NCI-H460 (cell line): Measurements from ENCODE around the gene FMN2. TPM values are rescaled to one million over a fixed set of nuclear protein-coding genes. Genes with fewer than 3 reads are reported as not detected.
"Not testable (repeated sequence)": the region's sequence is repeated elsewhere in the genome, so short reads cannot be mapped to it uniquely, and the experiment has no call there.

Experiments used
- DNase-seq: peaks from one replicate; pipeline ENCODE4 v3.0.0-alpha.2; 2016; ENCODE audit warnings: low read depth; ENCODE audit errors: extremely low read depth
- total RNA-seq: library from RNA; depleted of rRNA; stranded (reverse); fragments of >200 nt; shearing (Covaris generic); gene quantifications from 2 replicates; pipeline ENCODE4 v1.2.3, GENCODE V29; 2014

Gene FMN2
- total RNA-seq, 1 experiment from 2014 or later = 6.4 TPM

DNA sequence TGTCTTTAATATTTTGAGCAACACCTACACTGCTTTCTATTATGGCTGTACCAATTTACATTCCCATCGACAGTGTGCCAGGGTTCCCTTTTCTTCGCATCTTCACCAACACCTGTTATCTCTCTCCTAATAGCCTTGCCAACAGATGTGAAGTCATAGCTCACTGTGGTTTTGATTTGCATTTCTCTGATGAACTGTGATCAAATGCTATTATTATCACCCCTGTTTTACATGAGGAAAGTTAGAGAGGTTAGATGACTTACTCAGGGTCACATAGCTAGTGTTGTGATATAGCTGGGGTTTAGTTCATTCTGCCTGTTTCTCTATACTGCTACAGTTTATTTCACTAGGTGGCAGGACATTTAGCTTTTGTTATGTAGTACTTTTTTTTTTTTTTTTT is 204.1 kb downstream of the FMN2 start:
- DNase-seq = no peak

DNA sequence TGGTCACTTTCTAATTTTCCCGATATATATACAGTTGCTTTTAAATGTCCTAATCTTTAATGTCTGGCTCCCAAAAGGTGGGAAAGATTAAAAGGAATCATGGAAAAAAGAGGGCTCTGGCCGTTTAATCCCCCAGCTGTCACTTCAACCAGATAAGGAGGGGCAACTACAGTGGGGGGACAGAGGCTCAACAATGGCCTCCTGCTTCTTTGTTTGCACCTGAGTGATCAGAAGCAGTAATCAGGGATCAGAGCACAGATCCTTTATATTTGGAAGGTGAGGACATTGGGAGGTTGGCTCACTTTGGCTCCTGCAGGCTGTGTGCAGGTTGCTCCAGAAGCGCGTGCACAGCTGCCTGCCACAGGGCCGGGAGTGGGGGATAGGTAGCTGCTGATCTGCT is 212.8 kb downstream of the FMN2 start:
- DNase-seq = no peak

DNA sequence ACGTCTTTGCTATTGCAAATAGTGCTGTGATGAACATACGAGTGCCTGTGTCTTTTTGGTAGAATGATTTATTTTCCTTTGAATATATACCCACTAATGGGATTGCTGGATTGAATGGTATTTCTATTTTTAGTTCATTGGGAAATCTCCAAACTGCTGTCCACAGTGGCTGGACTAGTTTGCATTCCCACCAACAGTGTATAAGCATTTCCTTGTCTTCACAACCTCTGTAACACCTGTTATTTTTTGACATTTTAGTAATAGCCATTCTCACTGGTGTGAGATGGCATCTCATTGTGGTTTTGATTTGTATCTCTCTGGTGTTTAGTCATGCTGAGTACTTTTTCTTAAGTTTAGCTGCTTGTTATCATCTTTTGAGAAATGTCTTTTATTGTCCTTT is 215.0 kb downstream of the FMN2 start:
- DNase-seq = no peak

DNA sequence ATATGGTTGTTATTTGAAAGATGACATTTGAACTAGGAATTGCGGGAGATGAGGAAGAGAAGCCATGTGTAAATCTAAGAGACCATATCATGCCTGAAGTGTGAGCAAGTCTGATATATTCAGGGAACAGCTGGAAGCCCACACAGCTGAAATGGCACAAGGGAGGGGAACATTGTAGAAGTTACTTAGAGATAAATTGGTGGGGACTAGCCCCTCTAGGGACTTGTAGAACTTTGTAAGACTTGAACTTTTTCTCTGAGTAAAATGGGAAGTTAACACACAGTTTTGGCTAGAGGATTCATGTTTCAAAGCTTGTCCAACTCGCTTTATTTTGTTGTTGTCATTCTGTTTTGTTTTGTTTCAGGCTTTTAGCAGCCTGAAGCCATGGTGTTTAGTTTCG is 216.4 kb downstream of the FMN2 start:
- DNase-seq = no peak

DNA sequence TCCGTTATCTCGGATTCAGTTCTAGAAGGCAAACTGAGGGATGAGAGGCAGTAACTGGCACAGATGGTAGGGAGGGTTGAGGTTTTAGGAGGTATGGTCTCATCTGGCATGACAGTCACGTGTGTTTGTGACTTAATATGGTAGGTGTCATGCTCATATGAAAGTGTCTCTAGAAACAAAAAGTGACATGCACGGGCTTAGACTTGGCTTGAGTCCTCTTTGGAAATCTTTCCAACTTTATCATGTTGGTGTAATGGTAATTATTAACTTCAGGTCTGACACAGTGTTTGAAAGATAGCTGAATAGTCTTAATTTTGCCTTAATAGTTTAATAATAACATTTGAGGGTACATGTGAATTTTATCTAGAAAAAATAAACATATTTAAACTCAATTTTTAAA is 218.1 kb downstream of the FMN2 start:
- DNase-seq = no peak

DNA sequence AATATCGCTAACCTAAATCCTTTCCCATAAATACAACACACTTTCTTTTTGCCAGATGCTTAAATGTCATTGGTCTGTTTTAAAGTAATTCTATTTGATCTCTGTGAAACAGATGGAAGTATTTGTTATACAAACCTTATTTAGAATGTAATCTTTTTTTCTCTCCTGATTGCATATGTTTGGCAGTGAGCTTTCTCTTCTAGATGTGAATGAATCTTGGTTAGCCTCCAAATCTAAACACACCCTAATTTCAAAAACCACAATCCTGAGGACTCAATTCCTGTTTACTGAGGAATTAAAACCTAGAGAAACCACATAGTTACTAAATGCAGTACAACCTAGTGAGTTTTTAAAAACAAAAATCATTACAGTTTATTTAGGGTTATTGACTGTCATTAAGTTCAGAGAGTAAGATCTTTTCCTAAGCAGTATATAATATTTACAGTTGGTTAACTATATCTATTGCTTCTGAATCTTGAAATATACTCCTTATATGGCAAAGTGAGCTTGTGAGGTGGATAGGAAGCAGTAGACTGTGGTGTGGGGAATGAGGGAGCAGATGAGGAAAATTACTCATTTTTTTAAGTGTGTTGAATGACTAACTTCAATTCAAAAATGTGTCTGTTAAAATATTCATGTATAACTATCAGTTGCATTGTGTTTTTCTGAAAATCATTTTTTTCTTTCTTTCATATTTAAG is 218.7 kb downstream of the FMN2 start:
- peak; percentile 24 for DNase-seq

DNA sequence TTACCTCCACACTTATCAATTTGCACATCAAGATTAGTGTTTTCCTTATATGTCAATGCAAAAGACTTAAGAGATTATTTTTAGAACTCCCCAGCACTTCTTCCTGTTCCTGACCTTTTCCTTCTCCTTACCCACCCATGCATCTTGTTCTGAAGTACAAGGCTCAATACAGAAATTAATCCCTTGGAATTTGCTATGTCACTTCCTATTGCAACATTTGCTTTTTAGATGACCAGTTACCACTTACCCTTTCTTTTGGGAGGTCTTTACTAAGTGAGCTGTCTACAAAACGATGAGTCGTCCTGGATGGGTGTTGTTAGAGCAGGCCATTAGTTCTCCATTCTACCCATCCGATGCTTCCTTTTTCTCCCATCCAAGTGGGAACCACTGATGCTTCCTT is 221.2 kb downstream of the FMN2 start:
- peak; percentile 89 for DNase-seq

DNA sequence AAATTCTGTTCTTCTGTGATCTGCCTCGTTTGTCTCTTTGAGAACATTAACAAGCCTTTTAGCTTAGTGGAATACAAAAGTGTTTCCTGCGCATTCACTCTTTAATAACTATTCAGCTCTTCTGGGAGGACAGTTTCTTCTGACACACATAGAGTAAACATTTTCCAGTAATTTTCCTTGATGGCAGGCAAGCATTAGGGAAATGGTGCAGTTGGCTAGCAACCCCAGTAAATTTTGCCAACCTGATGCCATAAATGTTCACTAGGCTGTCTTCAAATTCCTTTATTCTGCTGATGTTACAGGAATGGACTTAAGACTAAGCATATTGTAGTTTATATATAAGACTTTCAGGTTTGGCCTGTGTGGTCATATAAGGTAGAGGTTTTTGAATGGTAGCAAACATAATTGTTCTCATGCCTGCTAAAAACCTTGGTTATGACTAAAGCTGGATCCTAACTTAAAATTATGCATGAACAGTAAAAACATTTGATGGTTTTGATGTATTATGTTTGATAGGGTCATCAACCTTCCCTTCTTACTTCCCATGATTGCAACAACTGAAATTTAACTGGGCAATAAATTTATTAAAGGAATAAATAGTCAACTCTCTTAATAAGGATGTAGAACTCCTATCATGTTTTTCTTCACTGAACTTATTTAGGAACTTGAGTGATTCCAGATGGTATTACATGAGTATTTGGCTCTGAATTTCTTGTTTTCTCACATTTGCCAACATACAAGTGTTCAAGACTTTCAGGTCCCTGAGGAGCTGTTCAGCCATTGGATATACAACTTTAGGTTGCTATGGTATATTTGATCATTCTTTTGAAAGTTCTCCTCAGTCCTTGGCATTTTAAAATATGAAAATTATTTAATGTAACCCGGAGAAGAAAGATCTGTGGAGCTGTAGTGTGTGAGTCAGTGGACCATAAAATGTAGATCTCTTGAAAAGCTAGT is 223.4 kb downstream of the FMN2 start:
- no peak for DNase-seq

DNA sequence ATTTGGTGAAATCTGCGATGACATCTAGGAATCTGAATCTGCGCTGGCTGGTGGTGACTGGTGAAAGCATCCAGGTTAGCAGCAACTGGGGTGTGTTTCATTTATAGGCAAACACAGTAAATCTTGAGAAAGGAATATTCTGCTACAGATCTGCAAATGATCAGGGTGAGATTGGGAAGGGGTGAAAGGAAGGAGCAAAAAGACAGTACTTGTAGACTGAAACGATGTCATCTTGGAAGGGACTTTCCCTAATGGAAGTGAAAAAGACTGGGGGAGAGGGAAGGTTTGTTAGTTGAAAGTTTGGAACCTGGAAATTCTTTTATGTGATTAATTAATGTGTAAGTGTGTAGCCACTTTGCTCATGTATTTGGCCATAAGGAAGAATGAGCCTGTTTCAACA is 228.3 kb downstream of the FMN2 start:
- no peak for DNase-seq

DNA sequence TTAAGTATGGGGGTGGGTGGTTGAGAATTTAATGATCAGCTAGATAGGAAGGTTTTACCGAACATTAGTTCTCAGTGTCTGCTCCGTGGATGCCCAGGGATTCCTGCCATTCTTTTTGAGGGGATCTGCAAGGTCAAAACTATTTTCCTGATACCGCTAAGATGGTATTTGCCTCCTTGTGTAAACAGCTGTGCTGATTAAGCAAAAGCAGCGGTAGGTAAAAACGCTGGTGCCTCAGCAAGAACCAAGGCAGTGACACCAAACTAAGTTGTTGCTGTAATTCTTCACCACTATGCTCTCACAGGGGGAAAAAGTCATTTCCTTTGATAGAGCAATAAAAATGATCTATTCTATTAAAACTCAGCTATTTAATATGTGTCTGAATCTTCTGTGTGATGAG is 229.0 kb downstream of the FMN2 start:
- no peak for DNase-seq

DNA sequence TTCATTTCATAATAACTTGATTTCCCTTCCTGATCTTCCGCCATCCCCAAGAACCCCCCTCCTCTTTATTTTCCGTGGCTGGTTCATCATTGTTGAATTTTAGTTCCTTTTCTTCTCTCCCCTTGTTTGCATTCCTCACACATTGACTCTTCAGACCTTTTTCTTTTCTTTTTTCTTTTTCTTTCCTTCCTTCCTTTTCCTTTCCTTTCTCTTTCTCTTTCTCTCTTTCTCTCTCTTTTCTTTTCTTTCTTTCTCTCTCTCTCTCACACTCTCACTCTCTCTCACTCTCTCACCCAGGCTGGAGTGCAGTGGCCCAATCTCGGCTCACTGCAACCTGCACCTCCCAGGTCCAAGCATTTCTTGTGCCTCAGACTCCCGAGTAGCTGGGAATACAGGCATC is 231.3 kb downstream of the FMN2 start:
- no peak for DNase-seq

DNA sequence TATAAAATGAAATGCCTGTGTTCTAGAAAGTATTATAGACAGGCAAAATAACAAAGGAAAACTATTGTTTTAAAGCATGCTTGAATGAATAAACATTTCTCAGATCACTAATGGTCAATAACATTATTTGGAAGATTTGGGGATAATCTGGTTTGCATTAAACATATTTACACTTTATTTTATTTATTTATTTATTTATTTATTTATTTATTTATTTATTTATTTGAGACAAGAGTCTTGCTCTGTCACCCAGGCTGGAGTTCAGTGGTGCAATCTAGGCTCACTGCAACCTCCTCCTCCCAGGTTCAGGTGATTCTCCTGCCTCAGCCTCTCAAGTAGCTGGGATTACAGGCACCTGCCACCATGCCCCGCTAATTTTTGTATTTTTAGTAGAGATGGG is 236.7 kb downstream of the FMN2 start:
- not testable (repeated sequence) for DNase-seq

DNA sequence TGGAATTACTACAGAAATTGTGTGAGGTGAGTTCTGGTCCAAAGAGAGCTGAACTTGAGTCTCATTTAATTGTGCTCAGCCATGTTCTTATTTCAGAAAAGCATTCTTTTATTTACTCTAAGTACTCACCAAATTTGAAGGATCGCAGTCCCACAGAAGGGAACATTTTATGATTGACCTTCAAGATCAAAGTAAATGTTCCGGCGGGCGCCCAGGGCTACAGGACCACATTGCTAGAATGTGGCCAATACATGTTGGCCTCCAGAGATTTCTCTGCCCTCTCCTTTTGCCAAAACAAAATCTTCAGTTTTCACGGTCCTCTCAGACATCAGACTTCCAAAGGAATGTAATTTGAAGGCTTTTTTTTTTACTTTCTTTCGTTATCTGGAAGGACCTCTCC is 237.8 kb downstream of the FMN2 start:
- no peak for DNase-seq

DNA sequence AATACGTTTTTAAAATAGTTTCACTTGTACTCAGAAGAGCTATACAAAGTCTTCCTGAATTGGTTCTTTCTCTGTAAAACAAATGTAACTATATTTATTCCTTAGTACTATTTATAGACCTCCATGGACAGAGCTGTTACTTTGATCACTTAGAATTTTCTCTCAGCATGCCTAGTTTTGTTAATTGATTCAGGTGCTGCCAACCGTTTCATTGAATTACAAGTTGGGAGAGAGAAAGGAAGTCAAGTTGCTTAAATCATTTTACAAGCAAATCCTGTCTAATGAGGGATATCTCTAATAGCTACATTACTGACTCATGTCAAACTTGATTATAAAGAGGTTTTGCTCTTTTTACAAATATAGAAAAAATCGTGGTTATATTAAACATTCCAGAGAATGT is 241.0 kb downstream of the FMN2 start:
- no peak for DNase-seq

DNA sequence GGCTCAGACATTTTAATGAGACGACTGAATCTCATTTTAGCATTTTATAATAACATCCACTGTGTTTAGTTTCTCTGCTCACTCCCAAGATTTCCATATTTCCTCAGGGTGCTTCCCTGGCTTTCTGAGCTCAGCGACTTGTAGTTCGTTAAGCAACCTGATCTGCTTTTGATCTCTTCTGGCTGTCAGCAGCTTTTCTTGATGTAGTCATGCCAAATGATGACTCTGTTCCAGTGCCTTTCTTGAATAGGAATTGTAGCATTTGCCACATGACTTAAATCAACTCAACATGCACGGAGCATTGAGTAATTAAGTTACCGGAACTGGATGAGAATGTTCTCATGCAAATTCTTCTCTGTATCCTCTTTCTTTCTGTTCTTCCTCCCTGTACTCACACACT is 246.1 kb downstream of the FMN2 start:
- peak; percentile 65 for DNase-seq

DNA sequence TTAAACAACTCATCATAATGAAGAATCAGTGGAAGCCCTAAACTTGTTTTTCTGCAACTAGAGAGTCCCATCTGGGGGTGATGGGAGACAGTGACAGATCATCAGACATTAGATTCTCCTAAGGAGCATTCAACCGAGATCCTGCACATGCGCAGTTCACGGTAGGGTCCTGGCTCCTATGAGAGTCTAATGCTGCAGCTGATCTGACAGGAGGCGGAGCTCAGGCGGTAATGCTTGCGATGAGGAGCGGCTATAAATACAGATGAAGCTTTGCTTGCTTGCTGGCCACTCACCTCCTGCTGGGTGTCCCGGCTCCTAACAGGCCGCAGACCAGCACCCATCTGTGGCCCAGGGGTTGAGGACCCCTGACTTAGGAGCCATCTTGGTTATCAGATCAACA is 247.2 kb downstream of the FMN2 start:
- no peak for DNase-seq

DNA sequence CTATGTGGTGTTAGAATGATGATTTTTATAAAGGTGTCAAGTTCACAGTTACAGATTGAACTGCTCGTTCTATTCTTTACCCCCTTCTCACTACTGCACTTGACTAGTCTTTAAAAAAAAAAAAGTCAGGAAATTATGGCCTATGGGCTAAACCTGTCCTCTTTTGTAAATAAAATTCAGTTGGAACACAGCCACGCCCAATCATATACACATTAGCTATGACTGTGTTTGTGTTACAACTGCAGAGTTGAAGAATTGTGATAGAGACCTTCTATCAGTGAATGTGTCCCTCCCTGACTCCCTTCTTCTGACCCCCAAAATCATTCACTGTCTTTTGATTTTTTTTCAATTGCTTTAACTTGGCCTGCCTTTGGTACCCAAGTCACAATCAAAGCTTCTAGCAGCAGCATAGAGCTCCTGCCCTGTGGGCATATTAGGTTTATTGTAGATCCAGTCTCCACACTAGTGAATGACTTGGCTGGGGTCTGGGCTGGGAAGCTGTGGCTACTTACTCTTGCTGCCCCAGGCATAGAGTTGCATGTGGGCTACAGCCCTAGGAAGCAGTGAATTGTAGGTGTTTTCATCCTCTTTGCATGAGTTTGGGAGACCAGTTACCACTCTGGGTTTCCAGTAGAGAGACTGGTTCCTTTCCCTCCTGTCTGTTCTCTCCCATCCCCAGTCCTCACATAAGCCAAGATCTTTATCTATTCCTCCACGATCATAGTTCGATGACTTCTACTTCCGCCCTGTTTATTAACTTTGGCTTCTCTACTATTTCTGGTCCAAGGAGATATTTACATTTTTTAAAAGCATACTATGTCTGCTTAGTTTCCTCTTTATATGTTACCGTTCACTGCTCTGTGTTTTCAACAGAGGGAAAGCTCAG is 249.9 kb downstream of the FMN2 start:
- DNase-seq = no peak

DNA sequence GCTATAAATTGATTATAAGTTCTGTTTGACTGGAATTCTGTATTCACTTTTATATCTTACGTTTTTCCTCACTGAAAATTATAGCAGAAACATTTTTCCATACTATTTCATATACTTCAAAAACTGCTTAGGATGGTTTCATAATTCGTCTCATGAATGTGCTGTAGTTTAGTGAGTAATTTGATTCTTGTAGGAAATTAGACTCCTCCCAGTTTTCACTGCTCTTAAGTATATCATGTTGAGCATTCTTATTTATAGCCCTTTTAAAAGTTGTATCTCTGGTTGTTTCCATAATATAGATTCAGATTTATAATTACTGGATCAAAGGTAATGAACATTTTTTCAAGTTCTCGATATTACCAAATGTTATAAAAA is 250.6 kb downstream of the FMN2 start:
- no peak for DNase-seq

DNA sequence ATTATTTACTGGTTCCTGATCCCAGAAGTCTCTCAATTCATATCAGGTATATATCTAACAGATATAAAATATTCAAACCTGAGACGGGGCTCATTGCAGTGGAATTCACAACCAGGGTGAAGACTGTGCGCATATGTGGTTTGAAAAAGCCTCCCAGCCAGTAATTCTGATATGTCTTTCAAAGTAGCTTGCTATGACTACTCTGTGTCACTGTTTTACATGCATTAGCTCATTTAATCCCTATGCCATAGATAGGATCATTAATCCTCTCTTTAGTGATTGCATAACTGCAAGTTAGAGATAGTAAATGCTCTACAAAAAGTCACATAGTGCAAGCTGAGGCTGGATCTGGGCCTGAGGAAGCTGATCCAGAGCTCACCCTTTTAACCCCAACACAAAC is 251.4 kb downstream of the FMN2 start:
- no peak for DNase-seq

DNA sequence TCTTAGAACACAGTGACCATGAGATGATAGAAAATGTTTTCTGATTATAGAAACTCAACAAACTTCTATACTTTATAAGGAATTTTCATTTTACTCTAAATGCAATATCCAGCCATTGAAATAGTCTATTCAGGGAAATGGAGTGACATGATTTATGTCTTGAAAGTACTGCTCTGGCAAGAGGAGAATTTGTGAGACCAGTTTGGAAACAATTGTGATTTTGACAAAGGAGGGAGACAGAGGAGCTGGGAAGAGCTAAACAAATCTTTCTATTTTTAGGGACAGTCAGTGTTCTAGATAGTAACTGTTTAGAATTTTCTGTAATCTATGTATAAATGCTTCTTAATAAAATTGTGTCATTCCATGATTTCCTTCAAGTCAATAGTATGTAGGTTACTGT is 252.3 kb downstream of the FMN2 start:
- no peak for DNase-seq

DNA sequence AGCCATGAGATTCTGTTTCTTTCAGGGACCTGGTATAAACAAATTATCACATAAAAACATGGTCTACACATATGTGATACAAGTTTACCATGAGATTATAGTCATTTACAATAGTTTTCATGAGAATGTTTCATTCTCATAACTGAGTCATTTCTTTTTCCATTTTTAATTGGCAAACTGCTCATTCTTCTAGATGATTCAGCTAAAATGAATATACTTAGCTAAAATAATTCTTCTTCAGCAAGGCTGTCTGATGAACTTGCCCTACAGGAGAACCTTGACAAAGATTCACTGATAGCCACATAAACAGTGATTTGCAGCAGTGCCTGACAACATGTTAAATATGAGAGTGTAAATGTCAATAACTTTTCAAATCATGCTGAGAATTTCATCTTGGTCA is 253.2 kb downstream of the FMN2 start:
- no peak for DNase-seq
